HepG2 (cell line): ENCODE data around the gene SF3A2. TPM values are rescaled to one million over a fixed set of nuclear protein-coding genes. Genes with fewer than 3 reads are reported as not detected.

Experiments
- BCL6 ChIP-seq: IDR thresholded peaks from 2 replicates; pipeline ENCODE4 v1.6.1; 2016; ENCODE audit warnings: missing genetic modification reagents, missing compliant biosample characterization
- DR1 ChIP-seq: sonication (generic); formaldehyde crosslinking; IDR thresholded peaks from 2 replicates; pipeline ENCODE4 v1.8.0; 2021; ENCODE audit warnings: mild to moderate bottlenecking, missing genetic modification reagents, inconsistent platforms
- KLF13 ChIP-seq: sonication (generic); formaldehyde crosslinking; IDR thresholded peaks from 2 replicates; pipeline ENCODE4 v1.4.0; 2020; ENCODE audit warnings: mild to moderate bottlenecking, missing genetic modification reagents
- NR2F1 ChIP-seq, 2 experiments: fragments of 450-650 bp in 1 of 2; formaldehyde crosslinking in 1 of 2; IDR thresholded peaks; 2 replicates each; pipeline versions ENCODE4 v1.5.0 to v1.6.1; 2016 to 2020; ENCODE audit warnings: mild to moderate bottlenecking in 1 of 2, missing compliant biosample characterization in 1 of 2, missing genetic modification reagents in 1 of 2, moderate library complexity in 1 of 2
- PITX1 ChIP-seq: sonication (generic); formaldehyde crosslinking; IDR thresholded peaks from 2 replicates; pipeline ENCODE4 v1.5.1; 2020; ENCODE audit warnings: mild to moderate bottlenecking, missing genetic modification reagents
- POLR2AphosphoS2 ChIP-seq: IDR thresholded peaks from 2 replicates; pipeline ENCODE4 v1.6.1; 2011; ENCODE audit warnings: low read depth, low read length, improper control_type of control experiment
- SIN3B ChIP-seq: fragments of 150-350 bp; IDR thresholded peaks from 2 replicates; pipeline ENCODE4 v1.6.1; 2014; ENCODE audit warnings: low read length
- STAT5B ChIP-seq: sonication (generic); formaldehyde crosslinking; IDR thresholded peaks from 2 replicates; pipeline ENCODE4 v1.4.0; 2020; ENCODE audit warnings: missing genetic modification reagents
- STAT6 ChIP-seq: sonication (generic); formaldehyde crosslinking; IDR thresholded peaks from 2 replicates; pipeline ENCODE4 v1.4.0; 2020; ENCODE audit warnings: missing genetic modification reagents, mild to moderate bottlenecking, borderline replicate concordance
- TSC22D2 ChIP-seq: sonication (generic); formaldehyde crosslinking; IDR thresholded peaks from 2 replicates; pipeline ENCODE4 v1.5.1; 2020; ENCODE audit warnings: missing genetic modification reagents, mild to moderate bottlenecking, borderline replicate concordance
- ZFYVE20 ChIP-seq: sonication (generic); formaldehyde crosslinking; IDR thresholded peaks from 2 replicates; pipeline ENCODE4 v1.8.0; 2023; ENCODE audit warnings: low read depth, mild to moderate bottlenecking, moderate library complexity, missing genetic modification reagents, borderline replicate concordance
- ZMYM2 ChIP-seq: sonication (generic); formaldehyde crosslinking; IDR thresholded peaks from 2 replicates; pipeline ENCODE4 v1.8.0; 2022; ENCODE audit warnings: mild to moderate bottlenecking, missing genetic modification reagents
- polyA plus RNA-seq, 8 experiments: library from polyadenylated mRNA; depleted of rRNA in 3 of 8; stranded (reverse) in 7 of 8; unstranded in 1 of 8; fragments of >200 nt; fragmentation: Illumina TruSeq in 4 of 8; extraction: Trizol in 4 of 8; gene quantifications; 2 replicates each; pipeline versions ENCODE4 v1.2.1 to v1.2.3, GENCODE V29; 2011 to 2016; ENCODE audit warnings: low read depth in 4 of 8, missing spikeins in 1 of 8, mixed read lengths in 1 of 8; ENCODE audit not compliant: insufficient read depth in 1 of 8
- total RNA-seq, 5 experiments: library from RNA; depleted of rRNA; stranded (reverse); fragments of >200 nt; fragmentation: Illumina TruSeq; extraction: Trizol; gene quantifications; 2 replicates each; pipeline ENCODE4 v1.2.3, GENCODE V29; 2016; ENCODE audit warnings: low read depth in 1 of 5
- TF ChIP-seq, protein P1 (sequence below), 2 experiments: sonication (generic) in 1 of 2; formaldehyde crosslinking in 1 of 2; IDR thresholded peaks; 2 replicates each; pipeline versions ENCODE4 v1.5.1 to v1.6.1; 2011 to 2020; ENCODE audit warnings: borderline replicate concordance in 1 of 2, low read depth in 1 of 2, low read length in 1 of 2, mild to moderate bottlenecking in 1 of 2, missing genetic modification reagents in 1 of 2, moderate library complexity in 1 of 2
- TF ChIP-seq, protein P2 (sequence below): sonication (generic); formaldehyde crosslinking; IDR thresholded peaks from 2 replicates; pipeline ENCODE4 v1.4.0; 2020; ENCODE audit warnings: mild to moderate bottlenecking, missing genetic modification reagents
- TF ChIP-seq, protein P3 (sequence below): sonication (generic); formaldehyde crosslinking; IDR thresholded peaks from 2 replicates; pipeline ENCODE4 v1.4.0; 2020; ENCODE audit warnings: missing genetic modification reagents, borderline replicate concordance

SF3A2 gene
- total and polyA plus RNA-seq, 2 of the 13 experiments (the other 11 are each of a cell fraction or from before 2014, with no cell fraction given), result 8.6 to 8.8 TPM

DNA sequence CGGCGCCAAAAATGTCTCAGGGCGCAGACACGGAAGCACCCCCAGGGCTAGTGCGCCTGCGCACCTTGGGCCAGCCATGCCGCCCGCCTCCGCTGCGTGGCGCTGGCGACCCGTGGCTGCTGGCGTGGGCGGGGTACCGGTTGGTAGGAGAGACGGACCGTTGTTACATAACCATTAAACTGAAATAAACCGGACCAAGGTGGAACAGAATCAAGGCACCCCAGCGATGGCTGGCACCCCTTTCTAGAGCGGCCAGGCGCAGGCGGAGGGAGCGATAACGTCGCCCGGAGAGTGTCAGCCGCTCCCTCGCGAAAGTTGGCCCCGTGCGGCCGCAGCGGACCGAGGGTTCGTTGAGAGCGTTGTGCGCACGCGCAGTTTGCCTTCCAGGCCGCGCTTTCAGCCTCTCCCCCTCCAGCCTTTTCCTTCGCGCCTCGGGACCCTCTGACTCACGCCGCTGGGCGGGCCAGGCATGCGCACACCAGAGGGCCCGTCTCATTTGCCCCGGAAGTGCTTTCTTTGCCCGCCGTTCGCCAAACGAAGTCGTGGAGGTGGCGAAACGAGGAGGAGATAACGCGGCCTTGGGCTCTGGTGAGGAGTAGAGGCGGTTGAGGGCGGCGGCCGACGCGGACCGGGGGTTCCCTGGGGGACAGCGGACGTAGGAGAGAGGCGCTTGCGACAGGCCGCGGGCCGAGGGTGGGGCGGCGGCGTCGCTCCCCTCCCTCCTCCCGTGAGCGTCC is at the start of gene SF3A2, which contains the start of gene PLEKHJ1 (continued):
- TF ChIP-seq, protein P1, sequence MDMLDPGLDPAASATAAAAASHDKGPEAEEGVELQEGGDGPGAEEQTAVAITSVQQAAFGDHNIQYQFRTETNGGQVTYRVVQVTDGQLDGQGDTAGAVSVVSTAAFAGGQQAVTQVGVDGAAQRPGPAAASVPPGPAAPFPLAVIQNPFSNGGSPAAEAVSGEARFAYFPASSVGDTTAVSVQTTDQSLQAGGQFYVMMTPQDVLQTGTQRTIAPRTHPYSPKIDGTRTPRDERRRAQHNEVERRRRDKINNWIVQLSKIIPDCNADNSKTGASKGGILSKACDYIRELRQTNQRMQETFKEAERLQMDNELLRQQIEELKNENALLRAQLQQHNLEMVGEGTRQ (IDR thresholded peaks at IDR 0.05; ENCODE audit: low read depth, low read length), result no peak
- TF ChIP-seq, protein P1 (CRISPR knock-in tag; IDR thresholded peaks at IDR 0.05; ENCODE audit: borderline replicate concordance), result no peak; the same call in 1 of the 2 replicates
- TF ChIP-seq ZFYVE20 (CRISPR knock-in tag) (0 out of 2 replicates have a peak, but pooled peaks have one; percentile 21), ZMYM2 (CRISPR knock-in tag) (peak; percentile 87), POLR2AphosphoS2 (no peak), KLF13 (no peak), DR1 (peak; percentile 75), TSC22D2 (CRISPR knock-in tag) (peak; percentile 85), STAT6 (CRISPR knock-in tag) (no peak), SIN3B (0 out of 2 replicates have a peak, but pooled peaks have one; percentile 43), NR2F1 (CRISPR knock-in tag; IDR thresholded peaks at IDR 0.05) (no peak), BCL6 (CRISPR knock-in tag) (peak; percentile 52), STAT5B (CRISPR knock-in tag) (peak; percentile 19; the same call in 1 of the 2 replicates), PITX1 (peak; percentile 71; the same call in 1 of the 2 replicates)
- TF ChIP-seq, protein P2, sequence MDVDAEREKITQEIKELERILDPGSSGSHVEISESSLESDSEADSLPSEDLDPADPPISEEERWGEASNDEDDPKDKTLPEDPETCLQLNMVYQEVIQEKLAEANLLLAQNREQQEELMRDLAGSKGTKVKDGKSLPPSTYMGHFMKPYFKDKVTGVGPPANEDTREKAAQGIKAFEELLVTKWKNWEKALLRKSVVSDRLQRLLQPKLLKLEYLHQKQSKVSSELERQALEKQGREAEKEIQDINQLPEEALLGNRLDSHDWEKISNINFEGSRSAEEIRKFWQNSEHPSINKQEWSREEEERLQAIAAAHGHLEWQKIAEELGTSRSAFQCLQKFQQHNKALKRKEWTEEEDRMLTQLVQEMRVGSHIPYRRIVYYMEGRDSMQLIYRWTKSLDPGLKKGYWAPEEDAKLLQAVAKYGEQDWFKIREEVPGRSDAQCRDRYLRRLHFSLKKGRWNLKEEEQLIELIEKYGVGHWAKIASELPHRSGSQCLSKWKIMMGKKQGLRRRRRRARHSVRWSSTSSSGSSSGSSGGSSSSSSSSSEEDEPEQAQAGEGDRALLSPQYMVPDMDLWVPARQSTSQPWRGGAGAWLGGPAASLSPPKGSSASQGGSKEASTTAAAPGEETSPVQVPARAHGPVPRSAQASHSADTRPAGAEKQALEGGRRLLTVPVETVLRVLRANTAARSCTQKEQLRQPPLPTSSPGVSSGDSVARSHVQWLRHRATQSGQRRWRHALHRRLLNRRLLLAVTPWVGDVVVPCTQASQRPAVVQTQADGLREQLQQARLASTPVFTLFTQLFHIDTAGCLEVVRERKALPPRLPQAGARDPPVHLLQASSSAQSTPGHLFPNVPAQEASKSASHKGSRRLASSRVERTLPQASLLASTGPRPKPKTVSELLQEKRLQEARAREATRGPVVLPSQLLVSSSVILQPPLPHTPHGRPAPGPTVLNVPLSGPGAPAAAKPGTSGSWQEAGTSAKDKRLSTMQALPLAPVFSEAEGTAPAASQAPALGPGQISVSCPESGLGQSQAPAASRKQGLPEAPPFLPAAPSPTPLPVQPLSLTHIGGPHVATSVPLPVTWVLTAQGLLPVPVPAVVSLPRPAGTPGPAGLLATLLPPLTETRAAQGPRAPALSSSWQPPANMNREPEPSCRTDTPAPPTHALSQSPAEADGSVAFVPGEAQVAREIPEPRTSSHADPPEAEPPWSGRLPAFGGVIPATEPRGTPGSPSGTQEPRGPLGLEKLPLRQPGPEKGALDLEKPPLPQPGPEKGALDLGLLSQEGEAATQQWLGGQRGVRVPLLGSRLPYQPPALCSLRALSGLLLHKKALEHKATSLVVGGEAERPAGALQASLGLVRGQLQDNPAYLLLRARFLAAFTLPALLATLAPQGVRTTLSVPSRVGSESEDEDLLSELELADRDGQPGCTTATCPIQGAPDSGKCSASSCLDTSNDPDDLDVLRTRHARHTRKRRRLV (CRISPR knock-in tag), result peak; percentile 85; the same call in 1 of the 2 replicates
- TF ChIP-seq, protein P3, sequence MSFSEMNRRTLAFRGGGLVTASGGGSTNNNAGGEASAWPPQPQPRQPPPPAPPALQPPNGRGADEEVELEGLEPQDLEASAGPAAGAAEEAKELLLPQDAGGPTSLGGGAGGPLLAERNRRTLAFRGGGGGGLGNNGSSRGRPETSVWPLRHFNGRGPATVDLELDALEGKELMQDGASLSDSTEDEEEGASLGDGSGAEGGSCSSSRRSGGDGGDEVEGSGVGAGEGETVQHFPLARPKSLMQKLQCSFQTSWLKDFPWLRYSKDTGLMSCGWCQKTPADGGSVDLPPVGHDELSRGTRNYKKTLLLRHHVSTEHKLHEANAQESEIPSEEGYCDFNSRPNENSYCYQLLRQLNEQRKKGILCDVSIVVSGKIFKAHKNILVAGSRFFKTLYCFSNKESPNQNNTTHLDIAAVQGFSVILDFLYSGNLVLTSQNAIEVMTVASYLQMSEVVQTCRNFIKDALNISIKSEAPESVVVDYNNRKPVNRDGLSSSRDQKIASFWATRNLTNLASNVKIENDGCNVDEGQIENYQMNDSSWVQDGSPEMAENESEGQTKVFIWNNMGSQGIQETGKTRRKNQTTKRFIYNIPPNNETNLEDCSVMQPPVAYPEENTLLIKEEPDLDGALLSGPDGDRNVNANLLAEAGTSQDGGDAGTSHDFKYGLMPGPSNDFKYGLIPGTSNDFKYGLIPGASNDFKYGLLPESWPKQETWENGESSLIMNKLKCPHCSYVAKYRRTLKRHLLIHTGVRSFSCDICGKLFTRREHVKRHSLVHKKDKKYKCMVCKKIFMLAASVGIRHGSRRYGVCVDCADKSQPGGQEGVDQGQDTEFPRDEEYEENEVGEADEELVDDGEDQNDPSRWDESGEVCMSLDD (CRISPR knock-in tag), result no peak
